Measurements from ENCODE around the gene ARPC5L.

GRCh38 chr9:124854822-124855221, 7.1 kb upstream of the ARPC5L start:
- no peak for TF ChIP-seq POLR2A (conservative IDR thresholded peaks at IDR 0.05)
- TF ChIP-seq CREB1 (IDR thresholded peaks at IDR 0.05): no peak
- TF ChIP-seq CREB1 (CRISPR knock-in tag; IDR thresholded peaks at IDR 0.05): no peak
- no peak for TF ChIP-seq REST (IDR thresholded peaks at IDR 0.05; ENCODE audit: borderline replicate concordance)
- no peak for TF ChIP-seq REST (CRISPR knock-in tag; IDR thresholded peaks at IDR 0.05; ENCODE audit: low read depth)
- no peak for TF ChIP-seq TFE3 (CRISPR knock-in tag; IDR thresholded peaks at IDR 0.05)
- no peak for TF ChIP-seq CTCF (IDR thresholded peaks at IDR 0.05 in 2 of 3, conservative IDR thresholded peaks at IDR 0.05 in 1 of 3; ENCODE audit: insufficient read depth in 2 of 3, low read depth in 1 of 3, low read length in 3 of 3)
- TF ChIP-seq POLR3A (IDR thresholded peaks at IDR 0.05; ENCODE audit: borderline replicate concordance, extremely low read depth, insufficient read depth, insufficient read length): no peak
